ENCODE results near the gene KIRREL2.

- no peak for TF ChIP-seq CTCF (IDR thresholded peaks at IDR 0.05)
- no peak for TF ChIP-seq POLR2A (IDR thresholded peaks at IDR 0.05)
Measured at GRCh38 chr19:35828692-35829301, 27.9 kb upstream of the KIRREL2 start.

Measured in Peyer's patch (tissue), 4 donors.